Activated naive CD8-positive, alpha-beta T cell treated with anti-CD3 and anti-CD28 coated beads, Interleukin-2, amount 10 ng/mL, durations not matched to agents 7 days and 5 days (primary cell): ENCODE measurements around the gene SMAD6. TPM values are rescaled to one million over a fixed set of nuclear protein-coding genes. Genes with fewer than 3 reads are reported as not detected.

Source experiments
- ATAC-seq: fragments of 150-1000 bp; cut with Tn5 transposase; one replicate; pipeline ENCODE4 v1.10.0; 2021; ENCODE audit warnings: low read depth, moderate library complexity
- POLR2A ChIA-PET: fragments of 350-600 bp; sonication (Branson Sonifier 250); formaldehyde crosslinking; loops from one replicate; lab custom pipeline; 2021; ENCODE audit warnings: antibody characterized with exemption; lab: Charles Lee
- DNase-seq: peaks from one replicate; pipeline ENCODE4 v3.0.0; 2021
- H3K27ac Mint-ChIP-seq: one replicate; pipeline ENCODE4 v1.8.0; 2022; ENCODE audit warnings: mild to moderate bottlenecking, mixed read lengths
- H3K27me3 Mint-ChIP-seq: one replicate; pipeline ENCODE4 v1.8.0; 2022; ENCODE audit warnings: mild to moderate bottlenecking, moderate library complexity, mixed read lengths
- H3K36me3 Mint-ChIP-seq: one replicate; pipeline ENCODE4 v1.8.0; 2021; ENCODE audit warnings: mild to moderate bottlenecking, mixed read lengths
- H3K4me1 Mint-ChIP-seq: one replicate; pipeline ENCODE4 v1.8.0; 2021; ENCODE audit warnings: mixed read lengths
- H3K4me3 Mint-ChIP-seq: one replicate; pipeline ENCODE4 v1.8.0; 2022; ENCODE audit warnings: mild to moderate bottlenecking, moderate library complexity, mixed read lengths
- H3K9me3 Mint-ChIP-seq: one replicate; pipeline ENCODE4 v1.8.0; 2021; ENCODE audit warnings: mixed read lengths
- total RNA-seq, 2 experiments: library from RNA; stranded (reverse); gene quantifications; one replicate each; pipeline ENCODE4 v1.2.3, GENCODE V29; 2021

Gene SMAD6
- total RNA-seq, 2 experiments from 2014 or later: 0.91 to 0.94 TPM

DNA sequence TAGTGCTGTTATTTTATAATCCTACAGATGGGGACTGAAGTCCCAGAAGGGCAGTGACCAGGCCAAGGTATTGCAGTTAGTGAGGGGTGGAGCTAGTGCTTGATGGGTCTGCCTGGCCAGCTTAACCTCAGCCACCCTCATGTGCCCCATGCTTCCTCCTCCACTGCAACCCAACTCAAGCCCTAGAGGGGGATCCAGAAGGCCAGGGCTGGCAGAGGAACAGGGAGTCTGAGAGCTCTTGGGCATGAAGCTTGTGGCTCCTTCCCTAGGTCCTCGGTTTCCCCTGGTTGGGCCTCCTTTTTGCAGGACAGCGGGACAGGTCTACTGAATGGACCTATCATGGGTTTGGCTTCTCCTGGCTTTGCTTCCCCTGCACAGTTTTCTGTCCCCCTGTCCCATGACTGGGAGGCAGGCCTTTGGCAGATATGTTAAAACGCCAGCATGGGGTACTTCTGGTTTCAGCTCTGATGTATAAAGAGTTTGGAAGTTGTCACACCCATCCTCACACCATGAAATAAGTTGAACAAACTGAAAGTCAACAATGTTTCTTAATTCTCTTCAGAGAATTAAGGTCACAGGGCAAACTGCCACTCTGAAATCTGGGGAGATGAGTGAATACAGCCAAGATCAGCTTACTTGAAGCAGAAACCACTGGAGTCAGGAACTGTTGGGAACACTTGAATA is 103.3 kb downstream of the SMAD6 start:
- Mint-ChIP-seq H3K9me3 (no peaks in the 10 kb centered on the region), H3K27me3 (peaks cover 12% of the 10 kb centered on the region), H3K4me3 (no peak overlapping the region), H3K36me3 (no peaks in the 10 kb centered on the region), H3K4me1 (peaks cover 4% of the 10 kb centered on the region), H3K27ac (no peak overlapping the region)
- no peak for ATAC-seq
- no peak for DNase-seq
- POLR2A ChIA-PET: no interaction called here

GRCh38 chr15:66808181-66808824 is 106.3 kb downstream of the SMAD6 start:
- no peaks in the 10 kb centered on the region for H3K9me3 Mint-ChIP-seq
- H3K4me3 Mint-ChIP-seq: no peak overlapping the region
- no peaks in the 10 kb centered on the region for H3K4me1 Mint-ChIP-seq
- H3K36me3 Mint-ChIP-seq: no peaks in the 10 kb centered on the region
- H3K27me3 Mint-ChIP-seq: peaks cover 16% of the 10 kb centered on the region
- ATAC-seq (no peak), DNase-seq (no peak)
- POLR2A ChIA-PET: no interaction called here
- H3K27ac Mint-ChIP-seq: no peak overlapping the region

DNA sequence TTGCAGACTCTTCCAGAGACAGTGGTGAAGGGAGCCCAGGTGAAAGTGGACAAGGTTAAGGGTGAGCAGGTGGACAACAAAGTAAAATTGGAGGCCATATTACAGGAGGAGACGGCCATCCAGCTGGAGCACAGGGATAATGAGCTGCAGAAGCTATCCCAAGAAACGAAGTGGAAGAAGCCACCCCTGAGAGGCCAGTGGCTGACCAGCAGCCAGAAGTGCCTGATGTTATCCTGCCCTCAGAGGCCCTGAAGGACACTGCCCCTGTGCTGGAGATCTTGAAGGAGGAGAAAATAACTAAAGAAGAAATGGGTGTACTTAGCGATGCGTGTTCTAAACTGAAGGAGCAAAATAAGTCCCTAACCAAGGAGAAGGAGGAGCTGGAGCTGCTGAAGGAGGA is 107.6 kb downstream of the SMAD6 start:
- H3K27me3 Mint-ChIP-seq: peaks cover 24% of the 10 kb centered on the region
- ATAC-seq: no peak

GRCh38 chr15:66815318-66815717 is 113.3 kb downstream of the SMAD6 start:
- Mint-ChIP-seq H3K27ac (no peak overlapping the region), H3K4me3 (no peak overlapping the region), H3K27me3 (peaks cover 21% of the 10 kb centered on the region), H3K9me3 (no peaks in the 10 kb centered on the region), H3K36me3 (no peaks in the 10 kb centered on the region), H3K4me1 (no peaks in the 10 kb centered on the region)
- ATAC-seq (no peak), DNase-seq (no peak)
- POLR2A ChIA-PET: no interaction called here

More for the DNA sequence above, 107.6 kb downstream of the SMAD6 start:
- H3K36me3 Mint-ChIP-seq: no peaks in the 10 kb centered on the region
- no peak overlapping the region for H3K4me3 Mint-ChIP-seq
- no peak for DNase-seq
- no peak overlapping the region for H3K27ac Mint-ChIP-seq
- POLR2A ChIA-PET: no interaction called here
- H3K4me1 Mint-ChIP-seq: no peaks in the 10 kb centered on the region
- no peaks in the 10 kb centered on the region for H3K9me3 Mint-ChIP-seq

GRCh38 chr15:66816201-66816600 is 114.2 kb downstream of the SMAD6 start:
- Mint-ChIP-seq H3K4me1 (no peaks in the 10 kb centered on the region), H3K4me3 (no peak overlapping the region), H3K9me3 (no peaks in the 10 kb centered on the region), H3K27me3 (peaks cover 21% of the 10 kb centered on the region), H3K27ac (no peak overlapping the region), H3K36me3 (no peaks in the 10 kb centered on the region)
- ATAC-seq (no peak), DNase-seq (no peak)
- POLR2A ChIA-PET: no interaction called here

DNA sequence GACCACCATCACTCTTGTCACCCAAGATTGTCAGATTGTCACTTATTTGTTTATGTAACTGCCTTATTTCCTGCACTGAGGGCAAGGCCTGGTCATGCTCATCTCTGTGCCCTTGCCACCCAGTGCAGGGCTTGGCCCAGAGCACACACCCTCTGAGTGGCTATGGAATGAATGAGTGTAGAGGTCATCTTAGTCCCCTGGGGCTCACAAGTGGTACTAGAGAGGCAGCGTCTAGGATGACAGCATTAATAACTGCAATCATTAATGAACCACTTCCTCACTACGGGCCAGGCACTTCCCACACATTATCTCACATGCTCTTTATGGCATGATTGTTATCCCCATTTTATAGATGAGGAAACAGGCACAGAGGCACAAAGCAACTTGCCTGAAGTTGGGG is 117.0 kb downstream of the SMAD6 start:
- Mint-ChIP-seq H3K9me3 (no peaks in the 10 kb centered on the region), H3K4me3 (no peak overlapping the region), H3K27me3 (peaks cover 12% of the 10 kb centered on the region), H3K36me3 (no peaks in the 10 kb centered on the region), H3K4me1 (no peaks in the 10 kb centered on the region), H3K27ac (no peak overlapping the region)
- POLR2A ChIA-PET: interaction anchor here (0.6 kb wide), 1 partner anchor 1342 kb away, joined by 3 read pairs; no protein-coding TSS in a partner anchor
- no peak for ATAC-seq
- DNase-seq: no peak

DNA sequence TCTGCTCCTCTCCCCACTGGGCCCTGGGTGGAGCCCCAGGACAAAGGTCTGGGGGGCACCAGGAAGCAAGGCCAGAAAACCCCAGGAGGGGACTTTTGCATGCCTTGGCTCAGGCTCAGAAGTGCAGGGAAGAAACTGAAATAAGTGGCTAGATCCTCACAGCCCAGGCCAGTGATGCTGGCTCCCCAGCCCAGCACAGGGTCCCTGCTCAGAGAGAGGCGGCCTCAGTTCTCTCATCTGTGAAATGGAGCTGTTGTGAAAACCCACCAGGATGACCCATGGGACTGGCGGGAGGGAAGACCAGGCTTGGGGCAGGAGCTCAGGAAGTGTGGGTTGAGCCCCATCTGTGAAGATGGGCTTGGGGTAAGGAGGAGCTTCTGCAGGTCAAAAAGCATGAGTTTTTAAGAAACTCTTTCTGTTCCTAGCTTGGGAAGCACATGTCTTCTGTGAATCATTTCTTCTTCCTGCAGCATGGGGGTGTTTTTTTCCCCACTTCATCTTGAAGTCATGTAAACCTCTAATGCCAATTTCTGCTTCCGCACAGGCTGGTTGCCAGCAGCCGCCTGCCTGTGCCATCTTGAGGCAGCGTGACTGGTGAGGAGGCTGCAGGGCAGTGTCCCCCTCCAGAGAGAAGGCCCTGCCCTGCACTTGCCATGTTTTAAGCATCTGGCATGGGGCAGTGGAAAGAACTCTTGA is 118.6 kb downstream of the SMAD6 start:
- ATAC-seq (no peak), DNase-seq (no peak)
- Mint-ChIP-seq H3K27me3 (peaks cover 6% of the 10 kb centered on the region), H3K4me3 (no peak overlapping the region), H3K27ac (no peak overlapping the region), H3K36me3 (no peaks in the 10 kb centered on the region), H3K4me1 (no peaks in the 10 kb centered on the region), H3K9me3 (no peaks in the 10 kb centered on the region)
- POLR2A ChIA-PET: no interaction called here

- DNase-seq (no peak), ATAC-seq (no peak)
- Mint-ChIP-seq H3K9me3 (no peaks in the 10 kb centered on the region), H3K4me3 (no peak overlapping the region), H3K36me3 (no peaks in the 10 kb centered on the region), H3K27ac (no peak overlapping the region), H3K27me3 (peaks cover 6% of the 10 kb centered on the region), H3K4me1 (no peaks in the 10 kb centered on the region)
- POLR2A ChIA-PET: no interaction called here
These were observed 119.3 kb downstream of the SMAD6 start for GRCh38 chr15:66821307-66821706.

DNA sequence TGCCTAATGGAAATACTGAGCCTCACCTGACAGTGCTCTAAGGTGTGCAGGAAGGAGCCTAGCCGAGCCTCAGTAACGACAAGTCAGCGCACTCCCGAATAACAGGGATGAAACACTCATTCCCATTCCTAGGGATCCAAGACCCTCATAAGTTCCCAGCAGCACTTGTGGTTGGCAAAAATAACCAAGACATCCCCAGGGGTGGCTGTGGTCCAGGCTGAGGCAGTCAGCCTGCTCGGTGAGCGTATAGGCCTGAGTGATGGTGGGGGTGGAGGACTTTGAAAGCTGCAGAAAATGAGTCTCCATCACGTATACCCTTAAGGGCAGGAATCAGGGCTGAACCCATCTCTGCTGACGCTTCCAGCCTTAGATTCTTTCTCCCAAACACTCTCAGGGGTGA is 120.1 kb downstream of the SMAD6 start:
- no peak overlapping the region for H3K27ac Mint-ChIP-seq
- POLR2A ChIA-PET: no interaction called here
- peaks cover 6% of the 10 kb centered on the region for H3K27me3 Mint-ChIP-seq
- DNase-seq (no peak), ATAC-seq (no peak)
- H3K4me3 Mint-ChIP-seq: no peak overlapping the region
- no peaks in the 10 kb centered on the region for H3K4me1 Mint-ChIP-seq
- no peaks in the 10 kb centered on the region for H3K36me3 Mint-ChIP-seq
- H3K9me3 Mint-ChIP-seq: no peaks in the 10 kb centered on the region

GRCh38 chr15:66822576-66822975 is 120.5 kb downstream of the SMAD6 start:
- Mint-ChIP-seq H3K9me3 (no peaks in the 10 kb centered on the region), H3K4me1 (no peaks in the 10 kb centered on the region), H3K36me3 (no peaks in the 10 kb centered on the region), H3K27ac (no peak overlapping the region), H3K4me3 (no peak overlapping the region), H3K27me3 (peaks cover 6% of the 10 kb centered on the region)
- DNase-seq (no peak), ATAC-seq (no peak)
- POLR2A ChIA-PET: no interaction called here

- H3K27me3 Mint-ChIP-seq: peaks cover 4% of the 10 kb centered on the region
- no peaks in the 10 kb centered on the region for H3K9me3 Mint-ChIP-seq
- H3K4me3 Mint-ChIP-seq: no peak overlapping the region
- no peak overlapping the region for H3K27ac Mint-ChIP-seq
- DNase-seq (no peak), ATAC-seq (no peak)
- H3K4me1 Mint-ChIP-seq: no peaks in the 10 kb centered on the region
- POLR2A ChIA-PET: no interaction called here
- H3K36me3 Mint-ChIP-seq: no peaks in the 10 kb centered on the region
These were observed 121.6 kb downstream of the SMAD6 start for GRCh38 chr15:66823601-66824000.

- Mint-ChIP-seq H3K4me1 (no peaks in the 10 kb centered on the region), H3K36me3 (no peaks in the 10 kb centered on the region), H3K9me3 (no peaks in the 10 kb centered on the region), H3K4me3 (no peak overlapping the region), H3K27me3 (peaks cover 2% of the 10 kb centered on the region), H3K27ac (no peak overlapping the region)
- POLR2A ChIA-PET: no interaction called here
- no peak for ATAC-seq
- no peak for DNase-seq
These were observed 122.4 kb downstream of the SMAD6 start for GRCh38 chr15:66824424-66824823.

GRCh38 chr15:66825139-66825538 is 123.1 kb downstream of the SMAD6 start:
- Mint-ChIP-seq H3K27me3 (peaks cover under 1% of the 10 kb centered on the region), H3K27ac (no peak overlapping the region), H3K36me3 (no peaks in the 10 kb centered on the region), H3K4me1 (no peaks in the 10 kb centered on the region), H3K4me3 (no peak overlapping the region), H3K9me3 (no peaks in the 10 kb centered on the region)
- ATAC-seq (no peak), DNase-seq (no peak)
- POLR2A ChIA-PET: no interaction called here

GRCh38 chr15:66825731-66826130 is 123.7 kb downstream of the SMAD6 start:
- DNase-seq: no peak
- no peaks in the 10 kb centered on the region for H3K9me3 Mint-ChIP-seq
- POLR2A ChIA-PET: no interaction called here
- H3K4me1 Mint-ChIP-seq: no peaks in the 10 kb centered on the region
- H3K27me3 Mint-ChIP-seq: peaks cover 2% of the 10 kb centered on the region
- H3K36me3 Mint-ChIP-seq: no peaks in the 10 kb centered on the region
- H3K4me3 Mint-ChIP-seq: no peak overlapping the region
- ATAC-seq: no peak
- H3K27ac Mint-ChIP-seq: no peak overlapping the region
